ENCODE data around the gene MPEG1. TPM values are rescaled to one million over a fixed set of nuclear protein-coding genes. Genes with fewer than 3 reads are reported as not detected.

The MPEG1 gene
- total RNA-seq, 2 donors from 2014 or later, result 1.3 to 3.9 TPM

- H3K4me1 ChIP-seq, result no peaks in the 10 kb centered on the region
- no peaks in the 10 kb centered on the region for H3K27me3 ChIP-seq
- TF ChIP-seq POLR2A (IDR thresholded peaks at IDR 0.05), result no peak
- TF ChIP-seq CTCF (IDR thresholded peaks at IDR 0.05), result no peak
- DNase-seq (peak in 1 of 4 donors; percentile 43), ATAC-seq (peak; percentile 58)
- no peaks in the 10 kb centered on the region for H3K36me3 ChIP-seq (replicated peaks in 1 of 2; ENCODE audit: insufficient read depth in 1 of 2, low read depth in 2 of 2)
- intact Hi-C loops (cut with DNase I), result no loop called here
- H3K9me3 ChIP-seq, result no peaks in the 10 kb centered on the region
- 32 to 44% methylated on average over 4 of the region's 4 CpGs for WGBS, 2 donors
- H3K4me3 ChIP-seq, result no peak overlapping the region
- peak overlapping the region in 1 of 4 donors; percentile 57 for H3K27ac ChIP-seq
Measured at GRCh38 chr11:59224351-59224928, 11.7 kb upstream of the MPEG1 start.

GRCh38 chr11:59223611-59224010 lies 10.9 kb upstream of the MPEG1 start:
- no peak for TF ChIP-seq CTCF (IDR thresholded peaks at IDR 0.05)
- TF ChIP-seq POLR2A (IDR thresholded peaks at IDR 0.05), result no peak
- Histone ChIP-seq H3K27ac (peak overlapping the region in 2 of 4 donors; percentile 8 to 57), H3K36me3 (replicated peaks in 1 of 2; ENCODE audit: insufficient read depth in 1 of 2, low read depth in 2 of 2) (no peaks in the 10 kb centered on the region), H3K4me3 (no peak overlapping the region), H3K4me1 (no peaks in the 10 kb centered on the region), H3K27me3 (no peaks in the 10 kb centered on the region), H3K9me3 (no peaks in the 10 kb centered on the region)
- intact Hi-C loops (cut with DNase I), result no loop called here
- DNase-seq, result no peak
- WGBS, 2 donors, result 39 to 58% methylated on average over 2 of the region's 2 CpGs
- no peak for ATAC-seq

- intact Hi-C loops (cut with DNase I), result no loop called here
- Histone ChIP-seq H3K9me3 (no peaks in the 10 kb centered on the region), H3K4me1 (no peaks in the 10 kb centered on the region), H3K4me3 (no peak overlapping the region), H3K27ac (peak overlapping the region in 1 of 4 donors; percentile 57), H3K36me3 (replicated peaks in 1 of 2; ENCODE audit: insufficient read depth in 1 of 2, low read depth in 2 of 2) (no peaks in the 10 kb centered on the region), H3K27me3 (no peaks in the 10 kb centered on the region)
- no peak for TF ChIP-seq CTCF (IDR thresholded peaks at IDR 0.05)
- no peak for TF ChIP-seq POLR2A (IDR thresholded peaks at IDR 0.05)
- ATAC-seq (no peak), DNase-seq (no peak)
- WGBS, 2 donors, result 88 to 94% methylated on average over 1 of the region's 1 CpG
Measured at GRCh38 chr11:59223177-59223576, 10.4 kb upstream of the MPEG1 start.

GRCh38 chr11:59222464-59223060 lies 9.8 kb upstream of the MPEG1 start:
- Histone ChIP-seq H3K36me3 (replicated peaks in 1 of 2; ENCODE audit: insufficient read depth in 1 of 2, low read depth in 2 of 2) (no peaks in the 10 kb centered on the region), H3K4me1 (no peaks in the 10 kb centered on the region), H3K27me3 (no peaks in the 10 kb centered on the region), H3K9me3 (no peaks in the 10 kb centered on the region), H3K4me3 (no peak overlapping the region), H3K27ac (peak overlapping the region in 1 of 4 donors; percentile 57)
- TF ChIP-seq CTCF (IDR thresholded peaks at IDR 0.05) (no peak), POLR2A (IDR thresholded peaks at IDR 0.05) (peak in 1 of 3 donors; percentile 18)
- WGBS, 2 donors, result 64 to 70% methylated on average over 2 of the region's 2 CpGs
- ATAC-seq (no peak), DNase-seq (peak in 1 of 4 donors; percentile 39)
- intact Hi-C loops (cut with DNase I), result no loop called here

- TF ChIP-seq POLR2A (IDR thresholded peaks at IDR 0.05) (no peak), CTCF (IDR thresholded peaks at IDR 0.05) (no peak)
- WGBS, 2 donors, result 55 to 67% methylated on average over 4 of the region's 4 CpGs
- no peak overlapping the region for H3K27ac ChIP-seq
- H3K4me3 ChIP-seq, result no peak overlapping the region
- H3K9me3 ChIP-seq, result no peaks in the 10 kb centered on the region
- intact Hi-C loops (cut with DNase I), result no loop called here
- DNase-seq (no peak), ATAC-seq (no peak)
- H3K36me3 ChIP-seq (replicated peaks in 1 of 2; ENCODE audit: insufficient read depth in 1 of 2, low read depth in 2 of 2), result no peaks in the 10 kb centered on the region
- no peaks in the 10 kb centered on the region for H3K27me3 ChIP-seq
- no peaks in the 10 kb centered on the region for H3K4me1 ChIP-seq
Measured at GRCh38 chr11:59221441-59221840, 8.7 kb upstream of the MPEG1 start.
